ENCODE results near the gene TIMM13. TPM values are rescaled to one million over a fixed set of nuclear protein-coding genes. Genes with fewer than 3 reads are reported as not detected.

Gene TIMM13
- total and polyA plus RNA-seq, 2 donors (not counting 1 experiment from before 2014, with no cell fraction given): 19.4 to 32.5 TPM

DNA sequence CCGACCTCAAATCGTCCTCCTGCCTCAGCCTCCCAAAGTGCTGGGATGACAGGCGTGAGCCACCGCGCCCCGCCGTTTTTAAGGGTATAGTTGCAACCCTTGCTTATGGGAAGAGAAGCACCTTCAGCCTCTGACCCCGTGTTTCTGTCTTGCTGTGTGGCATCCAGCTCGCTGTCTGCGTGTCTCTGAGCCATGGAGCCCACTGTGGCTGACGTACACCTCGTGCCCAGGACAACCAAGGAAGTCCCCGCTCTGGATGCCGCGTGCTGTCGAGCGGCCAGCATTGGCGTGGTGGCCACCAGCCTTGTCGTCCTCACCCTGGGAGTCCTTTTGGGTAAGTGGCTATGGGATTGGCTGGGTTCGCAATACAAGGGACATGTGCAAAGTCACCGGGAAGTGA lies 37.8 kb downstream of the TIMM13 start:
- H3K9ac ChIP-seq (ENCODE audit: low read length): no peak overlapping the region
- no peaks in the 10 kb centered on the region for H3K9me3 Mint-ChIP-seq (ENCODE audit: insufficient read depth)
- peaks cover 0 to 5% (median 0%) of the 10 kb centered on the region in 3 donors for H3K9me3 ChIP-seq (ENCODE audit: control extremely low read depth in 1 of 3, control insufficient read depth in 2 of 3, insufficient read depth in 1 of 3, low read length in 2 of 3)
- H3K4me1 Mint-ChIP-seq: peaks cover 26% of the 10 kb centered on the region
- no peak overlapping the region for H3K4me3 Mint-ChIP-seq
- peaks cover 12 to 27% of the 10 kb centered on the region in 2 donors for H3K4me1 ChIP-seq (ENCODE audit: control insufficient read depth in 2 of 2, insufficient read depth in 2 of 2, low read length in 2 of 2)
- peak overlapping the region; percentile 27 for H3K27ac Mint-ChIP-seq
- no peaks in the 10 kb centered on the region for H4K20me1 ChIP-seq (ENCODE audit: control insufficient read depth, insufficient read depth, low read length, poor library complexity, severe bottlenecking)
- ATAC-seq (ENCODE audit: low read depth) (no peak), DNase-seq (no peak)
- H3K27ac ChIP-seq (ENCODE audit: low read length in 2 of 2): no peak overlapping the region
- CTCF ChIA-PET: interaction anchor here (0.9 to 2.1 kb wide), 7 partner anchors 9 to 150 kb away, joined by 3 to 7 read pairs (median 5); partner anchors contain the start of gene LMNB2
- no peaks in the 10 kb centered on the region for H3K79me2 ChIP-seq (ENCODE audit: control insufficient read depth, insufficient read depth, low read length)
- H3K4me2 ChIP-seq (replicated peaks; ENCODE audit: low read depth, low read length, poor library complexity, severe bottlenecking): no peak overlapping the region
- no peaks in the 10 kb centered on the region for H3K27me3 ChIP-seq (replicated peaks in 1 of 4; ENCODE audit: control extremely low read depth in 1 of 4, control insufficient read depth in 3 of 4, insufficient read depth in 4 of 4, low read length in 3 of 4)
- no peak overlapping the region for H3K4me3 ChIP-seq (ENCODE audit: control extremely low read depth in 1 of 5, extremely low read depth in 1 of 5, insufficient read depth in 1 of 5, low read depth in 2 of 5, low read length in 4 of 5)
- no peaks in the 10 kb centered on the region for H3K36me3 ChIP-seq (replicated peaks in 1 of 2; ENCODE audit: control extremely low read depth in 1 of 2, control insufficient read depth in 1 of 2, extremely low read depth in 1 of 2, insufficient read depth in 2 of 2, low read length in 1 of 2)
- no peak overlapping the region for H2AFZ ChIP-seq (ENCODE audit: insufficient read depth, low read depth, low read length, poor library complexity, severe bottlenecking)
- TF ChIP-seq EZH2 (IDR thresholded peaks at IDR 0.05; ENCODE audit: borderline replicate concordance, insufficient read depth, low read depth, low read length, poor library complexity, severe bottlenecking): no peak
- no peak for TF ChIP-seq CTCF (IDR thresholded peaks at IDR 0.05)
- 88% methylated on average over 21 of the region's 21 CpGs for WGBS (ENCODE audit: insufficient coverage)
- POLR2A ChIA-PET: interaction anchor here (0.7 kb wide), 1 partner anchor 163 kb away, joined by 3 read pairs; no protein-coding TSS in a partner anchor
- H3K27me3 Mint-ChIP-seq: no peaks in the 10 kb centered on the region
- intact Hi-C loops (cut with micrococcal nuclease): no loop called here

DNA sequence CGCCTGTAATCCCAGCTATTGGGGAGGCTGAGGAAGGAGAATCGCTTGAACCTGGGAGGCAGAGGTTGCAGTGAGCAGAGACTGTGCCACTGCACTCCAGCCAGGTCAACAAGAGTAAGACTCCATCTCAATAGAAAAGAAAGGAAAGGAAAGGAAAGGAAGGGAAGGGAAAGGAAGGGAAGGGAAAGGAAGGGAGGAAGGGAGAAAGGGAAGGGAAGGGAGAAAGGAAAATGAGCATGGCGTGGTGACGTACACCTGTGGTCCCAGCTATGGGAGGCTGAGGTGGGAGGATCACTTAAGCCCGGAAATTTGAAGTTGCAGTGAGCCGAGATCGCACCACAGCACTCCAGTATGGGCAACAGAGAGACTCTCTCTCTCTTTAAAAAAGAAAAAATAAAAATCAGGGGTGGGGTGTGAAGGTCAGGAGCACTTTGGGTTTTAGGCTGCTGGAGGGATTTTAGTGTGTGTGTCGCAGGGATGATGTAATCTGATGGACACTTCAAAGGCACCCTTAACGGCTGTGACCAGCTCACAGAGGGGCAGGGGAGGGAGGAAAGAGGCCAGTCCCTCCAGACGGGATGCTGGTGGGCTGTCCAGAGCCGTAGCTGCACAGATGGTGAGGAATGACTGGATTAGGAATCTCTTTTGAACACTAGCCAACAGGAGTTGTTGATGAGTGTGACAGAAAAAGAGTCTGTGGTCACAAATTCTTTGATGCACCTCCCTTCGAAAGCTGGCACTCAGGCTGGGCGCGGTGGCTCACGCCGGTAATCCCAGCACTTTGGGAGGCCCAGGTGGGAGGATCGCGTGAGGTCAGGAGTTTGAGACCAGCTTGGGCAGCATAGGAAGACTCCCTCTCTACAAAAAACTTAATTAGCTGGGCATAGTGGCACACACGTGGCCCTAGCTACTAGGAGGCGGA lies 39.8 kb downstream of the TIMM13 start:
- Histone ChIP-seq H3K9ac (ENCODE audit: low read length) (no peak overlapping the region), H3K4me2 (replicated peaks; ENCODE audit: low read depth, low read length, poor library complexity, severe bottlenecking) (no peak overlapping the region), H4K20me1 (ENCODE audit: control insufficient read depth, insufficient read depth, low read length, poor library complexity, severe bottlenecking) (no peaks in the 10 kb centered on the region), H3K4me3 (ENCODE audit: control extremely low read depth in 1 of 5, extremely low read depth in 1 of 5, insufficient read depth in 1 of 5, low read depth in 2 of 5, low read length in 4 of 5) (no peak overlapping the region), H3K9me3 (ENCODE audit: control extremely low read depth in 1 of 3, control insufficient read depth in 2 of 3, insufficient read depth in 1 of 3, low read length in 2 of 3) (peaks cover 0 to 5% (median 0%) of the 10 kb centered on the region in 3 donors), H3K27me3 (replicated peaks in 1 of 4; ENCODE audit: control extremely low read depth in 1 of 4, control insufficient read depth in 3 of 4, insufficient read depth in 4 of 4, low read length in 3 of 4) (peaks cover 0 to 5% (median 0%) of the 10 kb centered on the region in 4 experiments), H3K36me3 (replicated peaks in 1 of 2; ENCODE audit: control extremely low read depth in 1 of 2, control insufficient read depth in 1 of 2, extremely low read depth in 1 of 2, insufficient read depth in 2 of 2, low read length in 1 of 2) (no peaks in the 10 kb centered on the region), H3K27ac (ENCODE audit: low read length in 2 of 2) (no peak overlapping the region), H3K79me2 (ENCODE audit: control insufficient read depth, insufficient read depth, low read length) (no peaks in the 10 kb centered on the region), H2AFZ (ENCODE audit: insufficient read depth, low read depth, low read length, poor library complexity, severe bottlenecking) (no peak overlapping the region), H3K4me1 (ENCODE audit: control insufficient read depth in 2 of 2, insufficient read depth in 2 of 2, low read length in 2 of 2) (peaks cover 9 to 19% of the 10 kb centered on the region in 2 donors)
- ATAC-seq (ENCODE audit: low read depth) (no peak), DNase-seq (no peak)
- POLR2A ChIA-PET: interaction anchor here (0.6 kb wide), 1 partner anchor 457 kb away, joined by 7 read pairs; no protein-coding TSS in a partner anchor
- intact Hi-C loops (cut with micrococcal nuclease): no loop called here
- 87% methylated on average over 14 of the region's 20 CpGs for WGBS (ENCODE audit: insufficient coverage)
- CTCF ChIA-PET: no interaction called here
- Mint-ChIP-seq H3K27me3 (no peaks in the 10 kb centered on the region), H3K9me3 (ENCODE audit: insufficient read depth) (peaks cover under 1% of the 10 kb centered on the region), H3K27ac (no peak overlapping the region), H3K4me3 (no peak overlapping the region), H3K4me1 (peaks cover 17% of the 10 kb centered on the region)
- no peak for TF ChIP-seq EZH2 (IDR thresholded peaks at IDR 0.05; ENCODE audit: borderline replicate concordance, insufficient read depth, low read depth, low read length, poor library complexity, severe bottlenecking)
- TF ChIP-seq CTCF (IDR thresholded peaks at IDR 0.05): no peak

Data from B cell (primary cell).